Testis (tissue), 2 donors: ENCODE data around the gene LDLRAD4.

Source experiments
- POLR2A ChIP-seq: fragments of 450-650 bp; IDR thresholded peaks from one replicate; pipeline ENCODE4 v1.6.1; 2017; ENCODE audit warnings: antibody characterized with exemption, mild to moderate bottlenecking, moderate library complexity
- TF ChIP-seq, protein P1 (sequence below), 3 experiments: fragments of 450-650 bp in 2 of 3; fragments of 200-600 bp in 1 of 3; sonication (generic) in 1 of 3; IDR thresholded peaks; one replicate each; pipeline ENCODE4 v1.5.1; 2016 to 2019; ENCODE audit warnings: antibody characterized with exemption in 3 of 3, mild to moderate bottlenecking in 2 of 3, moderate library complexity in 1 of 3

- TF ChIP-seq, protein P1, sequence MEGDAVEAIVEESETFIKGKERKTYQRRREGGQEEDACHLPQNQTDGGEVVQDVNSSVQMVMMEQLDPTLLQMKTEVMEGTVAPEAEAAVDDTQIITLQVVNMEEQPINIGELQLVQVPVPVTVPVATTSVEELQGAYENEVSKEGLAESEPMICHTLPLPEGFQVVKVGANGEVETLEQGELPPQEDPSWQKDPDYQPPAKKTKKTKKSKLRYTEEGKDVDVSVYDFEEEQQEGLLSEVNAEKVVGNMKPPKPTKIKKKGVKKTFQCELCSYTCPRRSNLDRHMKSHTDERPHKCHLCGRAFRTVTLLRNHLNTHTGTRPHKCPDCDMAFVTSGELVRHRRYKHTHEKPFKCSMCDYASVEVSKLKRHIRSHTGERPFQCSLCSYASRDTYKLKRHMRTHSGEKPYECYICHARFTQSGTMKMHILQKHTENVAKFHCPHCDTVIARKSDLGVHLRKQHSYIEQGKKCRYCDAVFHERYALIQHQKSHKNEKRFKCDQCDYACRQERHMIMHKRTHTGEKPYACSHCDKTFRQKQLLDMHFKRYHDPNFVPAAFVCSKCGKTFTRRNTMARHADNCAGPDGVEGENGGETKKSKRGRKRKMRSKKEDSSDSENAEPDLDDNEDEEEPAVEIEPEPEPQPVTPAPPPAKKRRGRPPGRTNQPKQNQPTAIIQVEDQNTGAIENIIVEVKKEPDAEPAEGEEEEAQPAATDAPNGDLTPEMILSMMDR (IDR thresholded peaks at IDR 0.05) = no peak
- no peak for TF ChIP-seq POLR2A
These were observed 26.8 kb upstream of the LDLRAD4 start for GRCh38 chr18:13191779-13192178.
